HEK293 (cell line): Measurements from ENCODE around the gene ARHGAP23.
A peak's percentile ranks its signal among the peaks of the same experiment; 100 is the strongest.

ENCODE experiments used
- CTCF ChIA-PET: fragments of 350-600 bp; formaldehyde crosslinking; extraction: SDS; loops from one replicate; lab custom pipeline; 2021; ENCODE audit warnings: antibody characterized with exemption; lab: Yijun Ruan, JAX
- POLR2A ChIA-PET: fragments of 300-600 bp; formaldehyde crosslinking; extraction: SDS; loops from one replicate; lab custom pipeline; 2020; ENCODE audit warnings: antibody characterized with exemption, inconsistent platforms; lab: Yijun Ruan, JAX
- H3K27ac ChIP-seq: fragments of 200-500 bp; sonication (Bioruptor generic); 2 replicates; pipeline ENCODE4 v1.5.1; 2014; ENCODE audit warnings: low read depth, low read length, control low read depth, inconsistent platforms; ENCODE audit errors: extremely low read depth
- H3K36me3 ChIP-seq, 2 experiments: fragments of 200-500 bp in 1 of 2; sonication (Bioruptor generic) in 1 of 2; 1 replicate in 1 of 2; 2 replicates in 1 of 2; pipeline ENCODE4 v1.5.1; 2014 to 2017; ENCODE audit warnings: inconsistent platforms in 2 of 2, low read length in 2 of 2; ENCODE audit not compliant: control insufficient read depth in 2 of 2, insufficient read depth in 1 of 2
- H3K4me1 ChIP-seq: fragments of 200-500 bp; sonication (Bioruptor generic); 2 replicates; pipeline ENCODE4 v1.5.1; 2014; ENCODE audit warnings: mild to moderate bottlenecking, low read length, inconsistent platforms; ENCODE audit not compliant: control insufficient read depth, insufficient read depth
- H3K4me3 ChIP-seq: 2 replicates; pipeline ENCODE4 v1.5.1; 2011; ENCODE audit warnings: low read depth, mild to moderate bottlenecking, control low read depth, low read length, moderate library complexity
- H3K9me3 ChIP-seq: fragments of 200-500 bp; sonication (Bioruptor generic); 2 replicates; pipeline ENCODE4 v1.5.1; 2014; ENCODE audit warnings: low read depth, low read length, inconsistent platforms; ENCODE audit not compliant: control insufficient read depth, insufficient read depth
- ELK4 ChIP-seq: IDR thresholded peaks from 2 replicates; pipeline ENCODE4 v1.6.1; 2011; ENCODE audit warnings: mild to moderate bottlenecking, low read depth, low read length, borderline replicate concordance
- KLF10 ChIP-seq: fragments of 450-650 bp; IDR thresholded peaks from 2 replicates; pipeline ENCODE4 v1.5.1; 2018; ENCODE audit warnings: missing biosample characterization, mild to moderate bottlenecking, missing genetic modification characterization
- MEIS1 ChIP-seq: sonication (generic); formaldehyde crosslinking; IDR thresholded peaks from 2 replicates; pipeline ENCODE4 v1.8.1; 2022; ENCODE audit warnings: missing genetic modification reagents, mild to moderate bottlenecking, borderline replicate concordance
- PRDM4 ChIP-seq: fragments of 450-650 bp; formaldehyde crosslinking; IDR thresholded peaks from 2 replicates; pipeline ENCODE4 v1.5.1; 2017; ENCODE audit warnings: missing biosample characterization, missing genetic modification characterization
- REST ChIP-seq: fragments of 450-650 bp; formaldehyde crosslinking; IDR thresholded peaks from 2 replicates; pipeline ENCODE4 v1.5.1; 2016; ENCODE audit warnings: missing biosample characterization, missing genetic modification characterization
- SCRT2 ChIP-seq: fragments of 450-650 bp; formaldehyde crosslinking; IDR thresholded peaks from 2 replicates; pipeline ENCODE4 v1.5.1; 2016; ENCODE audit warnings: missing biosample characterization, missing genetic modification characterization
- TCF7L2 ChIP-seq: IDR thresholded peaks from 2 replicates; pipeline ENCODE4 v1.6.1; 2011; ENCODE audit warnings: low read depth, mild to moderate bottlenecking, inconsistent platforms, low read length, moderate library complexity, borderline replicate concordance
- ZEB2 ChIP-seq: fragments of 450-650 bp; formaldehyde crosslinking; IDR thresholded peaks from 2 replicates; pipeline ENCODE4 v1.5.1; 2016; ENCODE audit warnings: missing biosample characterization, missing genetic modification characterization
- ZFP41 ChIP-seq: fragments of 450-650 bp; formaldehyde crosslinking; IDR thresholded peaks from 2 replicates; pipeline ENCODE4 v1.5.1; 2016; ENCODE audit warnings: missing biosample characterization, missing genetic modification characterization, borderline replicate concordance
- ZNF146 ChIP-seq: fragments of 450-650 bp; formaldehyde crosslinking; IDR thresholded peaks from 2 replicates; pipeline ENCODE4 v1.5.1; 2016; ENCODE audit warnings: missing biosample characterization, missing genetic modification characterization
- ZNF169 ChIP-seq: fragments of 450-650 bp; formaldehyde crosslinking; IDR thresholded peaks from 2 replicates; pipeline ENCODE4 v1.5.1; 2016; ENCODE audit warnings: missing biosample characterization, missing genetic modification characterization
- ZNF221 ChIP-seq: fragments of 450-650 bp; formaldehyde crosslinking; IDR thresholded peaks from 2 replicates; pipeline ENCODE4 v1.5.1; 2017; ENCODE audit warnings: missing biosample characterization, missing genetic modification characterization, borderline replicate concordance
- ZNF473 ChIP-seq: fragments of 450-650 bp; formaldehyde crosslinking; IDR thresholded peaks from 2 replicates; pipeline ENCODE4 v1.5.1; 2017; ENCODE audit warnings: missing biosample characterization, missing genetic modification characterization
- ZNF513 ChIP-seq: fragments of 450-650 bp; IDR thresholded peaks from 2 replicates; pipeline ENCODE4 v1.5.1; 2018; ENCODE audit warnings: missing biosample characterization, missing genetic modification characterization
- ZNF692 ChIP-seq: fragments of 450-650 bp; formaldehyde crosslinking; IDR thresholded peaks from 2 replicates; pipeline ENCODE4 v1.5.1; 2016; ENCODE audit warnings: missing biosample characterization, missing genetic modification characterization

Gene ARHGAP23

GRCh38 chr17:38560503-38561318, 132.4 kb downstream of the ARHGAP23 start (continued):
- TF ChIP-seq REST (peak; percentile 98), MEIS1 (CRISPR knock-in tag) (no peak), ZNF513 (tag by site-specific recombination) (no peak), TCF7L2 (no peak)
- TF ChIP-seq, all 188 proteins: peak for 4

GRCh38 chr17:38561416-38562214, 133.4 kb downstream of the ARHGAP23 start:
- H3K27ac ChIP-seq: no peak overlapping the region
- H3K36me3 ChIP-seq: peaks cover 0 to 7% of the 10 kb centered on the region in 2 experiments; a peak in 1 of 3 replicates
- ChIA-PET CTCF (interaction anchor here (4.1 to 10.8 kb wide), 2 partner anchors 23 to 25 kb away, joined by 36 to 264 read pairs; no protein-coding TSS in a partner anchor), POLR2A (no interaction called here)
- H3K9me3 ChIP-seq: no peaks in the 10 kb centered on the region
- peaks cover 15% of the 10 kb centered on the region for H3K4me1 ChIP-seq
- TF ChIP-seq ELK4 (no peak), PRDM4 (tag by site-specific recombination) (no peak), ZNF473 (no peak), ZFP41 (tag by site-specific recombination) (no peak), ZEB2 (tag by site-specific recombination) (no peak), ZNF221 (no peak), ZNF169 (no peak), ZNF146 (no peak), ZNF692 (tag by site-specific recombination) (no peak), SCRT2 (tag by site-specific recombination) (no peak), KLF10 (no peak)
- TF ChIP-seq, all 188 proteins: peak for 0
- H3K4me3 ChIP-seq: no peak overlapping the region
